K562 (cell line): ENCODE results near the gene P2RY6. TPM values are rescaled to one million over a fixed set of nuclear protein-coding genes. Genes with fewer than 3 reads are reported as not detected.

Experiments used
- HDAC8 ChIP-seq: fragments of 450-650 bp; IDR thresholded peaks from 2 replicates; pipeline ENCODE4 v1.6.1; 2016; ENCODE audit warnings: mild to moderate bottlenecking, missing genetic modification characterization, moderate library complexity, missing compliant biosample characterization
- KAT2B ChIP-seq: IDR thresholded peaks from one replicate; pipeline ENCODE4 v1.6.1; 2012; ENCODE audit warnings: low read depth, mild to moderate bottlenecking, control low read depth, inconsistent platforms, low read length, moderate library complexity
- MTA1 ChIP-seq: fragments of 450-650 bp; IDR thresholded peaks from 2 replicates; pipeline ENCODE4 v1.6.1; 2017; ENCODE audit warnings: borderline replicate concordance
- MYBL2 ChIP-seq, 2 experiments: fragments of 450-650 bp in 1 of 2; sonication (generic) in 1 of 2; formaldehyde crosslinking in 1 of 2; IDR thresholded peaks; 2 replicates each; pipeline versions ENCODE4 v1.6.1 to v1.8.1; 2017 to 2022; ENCODE audit warnings: borderline replicate concordance in 1 of 2, inconsistent platforms in 1 of 2, low read depth in 1 of 2, mild to moderate bottlenecking in 1 of 2, missing genetic modification reagents in 1 of 2, moderate library complexity in 1 of 2
- PTRF ChIP-seq: fragments of 450-650 bp; IDR thresholded peaks from 2 replicates; pipeline ENCODE4 v1.6.1; 2016; ENCODE audit warnings: mild to moderate bottlenecking, missing genetic modification characterization, missing compliant biosample characterization
- RB1 ChIP-seq: fragments of 450-650 bp; IDR thresholded peaks from 2 replicates; pipeline ENCODE4 v1.6.1; 2017; ENCODE audit warnings: low read depth, mild to moderate bottlenecking
- SAFB ChIP-seq: fragments of 200-400 bp; formaldehyde crosslinking; IDR thresholded peaks from 2 replicates; pipeline ENCODE4 v1.6.1; 2017; ENCODE audit warnings: low read depth, low read length, borderline replicate concordance
- TCF7 ChIP-seq: sonication (generic); IDR thresholded peaks from 2 replicates; pipeline ENCODE4 v1.6.1; 2016; ENCODE audit warnings: antibody characterized with exemption, borderline replicate concordance
- U2AF1 ChIP-seq: fragments of 200-400 bp; formaldehyde crosslinking; optimal IDR thresholded peaks from 2 replicates; pipeline ENCODE3; 2017; ENCODE audit warnings: mild to moderate bottlenecking, low read depth, low read length, moderate library complexity
- ZNF165 ChIP-seq: fragments of 250-450 bp; sonication (Bioruptor Pico); IDR thresholded peaks from 2 replicates; pipeline ENCODE4 v1.4.0; 2020; ENCODE audit warnings: borderline replicate concordance
- polyA plus RNA-seq, 8 experiments: library from polyadenylated mRNA; depleted of rRNA in 4 of 8; stranded (reverse) in 5 of 8; unstranded in 3 of 8; fragments of >200 nt; fragmentation: Nextera tagmentation in 2 of 8; fragmentation: Illumina TruSeq in 1 of 8; extraction: Ambion mirVana in 2 of 8; extraction: Trizol in 1 of 8; gene quantifications; 2 replicates each; pipeline versions ENCODE4 v1.2.1 to v1.2.3, GENCODE V29; 2011 to 2014; ENCODE audit warnings: inconsistent platforms in 1 of 8, missing spikeins in 1 of 8
- total RNA-seq, 7 experiments: library from RNA; depleted of rRNA in 6 of 7; stranded (reverse); fragments of >200 nt in 6 of 7; fragmentation: Illumina TruSeq in 2 of 7; extraction: Trizol in 2 of 7; gene quantifications; 2 replicates each; pipeline versions ENCODE4 v1.2.1 to v1.2.3, GENCODE V29; 2011 to 2021; ENCODE audit warnings: low replicate concordance in 1 of 7
- TF ChIP-seq, protein P1 (sequence below): fragments of 450-650 bp; IDR thresholded peaks from 2 replicates; pipeline ENCODE4 v1.6.1; 2014; ENCODE audit warnings: low read depth, mild to moderate bottlenecking, moderate library complexity, borderline replicate concordance
- TF ChIP-seq, protein P2 (sequence below): sonication (generic); formaldehyde crosslinking; IDR thresholded peaks from 2 replicates; pipeline ENCODE4 v1.8.0; 2022; ENCODE audit warnings: mild to moderate bottlenecking, missing genetic modification reagents
- TF ChIP-seq, protein P3 (sequence below): IDR thresholded peaks from 2 replicates; pipeline ENCODE4 v1.6.1; 2011; ENCODE audit warnings: borderline replicate concordance, low read depth, mild to moderate bottlenecking, moderate library complexity, low read length; ENCODE audit not compliant: insufficient read depth, poor library complexity, severe bottlenecking
- TF ChIP-seq, protein P4 (sequence below): fragments of 450-650 bp; IDR thresholded peaks from 2 replicates; pipeline ENCODE4 v1.6.1; 2016; ENCODE audit warnings: antibody characterized with exemption
- TF ChIP-seq, protein P5 (sequence below): sonication (generic); formaldehyde crosslinking; IDR thresholded peaks from 2 replicates; pipeline ENCODE4 v1.8.0; 2022; ENCODE audit warnings: mild to moderate bottlenecking, missing genetic modification reagents

The P2RY6 gene
- total and polyA plus RNA-seq, 9 of the 15 experiments (the other 6 are each of a cell fraction or from before 2014, with no cell fraction given), result not detected

DNA sequence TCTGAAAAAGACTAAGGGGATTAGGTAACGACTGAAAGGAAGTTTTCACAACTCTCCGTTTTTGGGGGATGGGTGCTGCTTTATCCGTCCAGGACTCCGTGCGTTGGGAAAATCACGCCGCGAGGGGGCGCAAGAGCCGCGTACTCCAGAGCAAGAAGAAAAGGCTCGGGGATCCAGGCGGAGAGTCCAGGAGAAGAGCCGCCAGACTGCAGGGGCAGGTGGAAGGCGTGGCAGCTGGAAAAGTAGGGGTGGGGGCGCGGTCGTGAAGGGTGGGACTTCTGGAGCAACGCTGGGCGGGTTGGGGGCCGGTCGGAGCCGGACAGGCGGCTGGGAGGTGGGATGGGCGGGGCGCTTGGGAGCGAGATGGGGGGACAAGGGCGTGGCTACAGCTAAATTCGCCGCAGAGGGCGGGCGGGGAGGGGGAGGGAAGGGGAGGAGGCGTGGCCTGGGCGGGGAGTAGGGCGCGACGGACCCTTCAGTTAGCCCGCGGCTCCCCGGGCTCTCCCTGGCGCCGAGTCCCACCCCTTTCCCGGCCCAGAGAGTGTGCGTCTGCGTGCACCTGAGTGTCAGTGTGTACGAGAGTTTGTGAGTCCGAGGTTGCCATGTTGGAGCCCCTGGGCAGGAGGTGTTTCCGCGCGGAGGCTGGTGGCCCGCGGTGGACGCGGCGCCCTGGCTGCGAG is 35.3 kb downstream of the P2RY6 start (continued):
- TF ChIP-seq, protein P1, sequence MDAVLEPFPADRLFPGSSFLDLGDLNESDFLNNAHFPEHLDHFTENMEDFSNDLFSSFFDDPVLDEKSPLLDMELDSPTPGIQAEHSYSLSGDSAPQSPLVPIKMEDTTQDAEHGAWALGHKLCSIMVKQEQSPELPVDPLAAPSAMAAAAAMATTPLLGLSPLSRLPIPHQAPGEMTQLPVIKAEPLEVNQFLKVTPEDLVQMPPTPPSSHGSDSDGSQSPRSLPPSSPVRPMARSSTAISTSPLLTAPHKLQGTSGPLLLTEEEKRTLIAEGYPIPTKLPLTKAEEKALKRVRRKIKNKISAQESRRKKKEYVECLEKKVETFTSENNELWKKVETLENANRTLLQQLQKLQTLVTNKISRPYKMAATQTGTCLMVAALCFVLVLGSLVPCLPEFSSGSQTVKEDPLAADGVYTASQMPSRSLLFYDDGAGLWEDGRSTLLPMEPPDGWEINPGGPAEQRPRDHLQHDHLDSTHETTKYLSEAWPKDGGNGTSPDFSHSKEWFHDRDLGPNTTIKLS, result no peak
- TF ChIP-seq PTRF (tag) (no peak), ZNF165 (CRISPR knock-in tag) (no peak), SAFB (peak; percentile 72; the same call in 1 of the 2 replicates), MTA1 (peak; percentile 54; the same call in 1 of the 2 replicates), HDAC8 (tag) (no peak), MYBL2 (IDR thresholded peaks at IDR 0.05; ENCODE audit: low read depth) (no peak), MYBL2 (CRISPR knock-in tag; IDR thresholded peaks at IDR 0.05; ENCODE audit: borderline replicate concordance) (no peak), RB1 (peak; percentile 36; the same call in 1 of the 2 replicates), KAT2B (no peak), U2AF1 (no peak), TCF7 (no peak)
- TF ChIP-seq, protein P2, sequence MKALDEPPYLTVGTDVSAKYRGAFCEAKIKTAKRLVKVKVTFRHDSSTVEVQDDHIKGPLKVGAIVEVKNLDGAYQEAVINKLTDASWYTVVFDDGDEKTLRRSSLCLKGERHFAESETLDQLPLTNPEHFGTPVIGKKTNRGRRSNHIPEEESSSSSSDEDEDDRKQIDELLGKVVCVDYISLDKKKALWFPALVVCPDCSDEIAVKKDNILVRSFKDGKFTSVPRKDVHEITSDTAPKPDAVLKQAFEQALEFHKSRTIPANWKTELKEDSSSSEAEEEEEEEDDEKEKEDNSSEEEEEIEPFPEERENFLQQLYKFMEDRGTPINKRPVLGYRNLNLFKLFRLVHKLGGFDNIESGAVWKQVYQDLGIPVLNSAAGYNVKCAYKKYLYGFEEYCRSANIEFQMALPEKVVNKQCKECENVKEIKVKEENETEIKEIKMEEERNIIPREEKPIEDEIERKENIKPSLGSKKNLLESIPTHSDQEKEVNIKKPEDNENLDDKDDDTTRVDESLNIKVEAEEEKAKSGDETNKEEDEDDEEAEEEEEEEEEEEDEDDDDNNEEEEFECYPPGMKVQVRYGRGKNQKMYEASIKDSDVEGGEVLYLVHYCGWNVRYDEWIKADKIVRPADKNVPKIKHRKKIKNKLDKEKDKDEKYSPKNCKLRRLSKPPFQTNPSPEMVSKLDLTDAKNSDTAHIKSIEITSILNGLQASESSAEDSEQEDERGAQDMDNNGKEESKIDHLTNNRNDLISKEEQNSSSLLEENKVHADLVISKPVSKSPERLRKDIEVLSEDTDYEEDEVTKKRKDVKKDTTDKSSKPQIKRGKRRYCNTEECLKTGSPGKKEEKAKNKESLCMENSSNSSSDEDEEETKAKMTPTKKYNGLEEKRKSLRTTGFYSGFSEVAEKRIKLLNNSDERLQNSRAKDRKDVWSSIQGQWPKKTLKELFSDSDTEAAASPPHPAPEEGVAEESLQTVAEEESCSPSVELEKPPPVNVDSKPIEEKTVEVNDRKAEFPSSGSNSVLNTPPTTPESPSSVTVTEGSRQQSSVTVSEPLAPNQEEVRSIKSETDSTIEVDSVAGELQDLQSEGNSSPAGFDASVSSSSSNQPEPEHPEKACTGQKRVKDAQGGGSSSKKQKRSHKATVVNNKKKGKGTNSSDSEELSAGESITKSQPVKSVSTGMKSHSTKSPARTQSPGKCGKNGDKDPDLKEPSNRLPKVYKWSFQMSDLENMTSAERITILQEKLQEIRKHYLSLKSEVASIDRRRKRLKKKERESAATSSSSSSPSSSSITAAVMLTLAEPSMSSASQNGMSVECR, result no peak; the same call in 1 of the 2 replicates
- TF ChIP-seq, protein P3, sequence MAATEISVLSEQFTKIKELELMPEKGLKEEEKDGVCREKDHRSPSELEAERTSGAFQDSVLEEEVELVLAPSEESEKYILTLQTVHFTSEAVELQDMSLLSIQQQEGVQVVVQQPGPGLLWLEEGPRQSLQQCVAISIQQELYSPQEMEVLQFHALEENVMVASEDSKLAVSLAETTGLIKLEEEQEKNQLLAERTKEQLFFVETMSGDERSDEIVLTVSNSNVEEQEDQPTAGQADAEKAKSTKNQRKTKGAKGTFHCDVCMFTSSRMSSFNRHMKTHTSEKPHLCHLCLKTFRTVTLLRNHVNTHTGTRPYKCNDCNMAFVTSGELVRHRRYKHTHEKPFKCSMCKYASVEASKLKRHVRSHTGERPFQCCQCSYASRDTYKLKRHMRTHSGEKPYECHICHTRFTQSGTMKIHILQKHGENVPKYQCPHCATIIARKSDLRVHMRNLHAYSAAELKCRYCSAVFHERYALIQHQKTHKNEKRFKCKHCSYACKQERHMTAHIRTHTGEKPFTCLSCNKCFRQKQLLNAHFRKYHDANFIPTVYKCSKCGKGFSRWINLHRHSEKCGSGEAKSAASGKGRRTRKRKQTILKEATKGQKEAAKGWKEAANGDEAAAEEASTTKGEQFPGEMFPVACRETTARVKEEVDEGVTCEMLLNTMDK, result peak; percentile 26
- TF ChIP-seq, protein P4, sequence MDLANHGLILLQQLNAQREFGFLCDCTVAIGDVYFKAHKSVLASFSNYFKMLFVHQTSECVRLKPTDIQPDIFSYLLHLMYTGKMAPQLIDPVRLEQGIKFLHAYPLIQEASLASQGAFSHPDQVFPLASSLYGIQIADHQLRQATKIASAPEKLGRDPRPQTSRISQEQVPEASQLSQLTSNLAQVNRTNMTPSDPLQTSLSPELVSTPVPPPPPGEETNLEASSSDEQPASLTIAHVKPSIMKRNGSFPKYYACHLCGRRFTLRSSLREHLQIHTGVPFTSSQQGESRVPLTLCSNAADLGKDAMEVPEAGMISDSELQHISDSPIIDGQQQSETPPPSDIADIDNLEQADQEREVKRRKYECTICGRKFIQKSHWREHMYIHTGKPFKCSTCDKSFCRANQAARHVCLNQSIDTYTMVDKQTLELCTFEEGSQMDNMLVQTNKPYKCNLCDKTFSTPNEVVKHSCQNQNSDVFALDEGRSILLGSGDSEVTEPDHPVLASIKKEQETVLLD, result 0 out of 2 replicates have a peak, but pooled peaks have one; percentile 38
- TF ChIP-seq, protein P5, sequence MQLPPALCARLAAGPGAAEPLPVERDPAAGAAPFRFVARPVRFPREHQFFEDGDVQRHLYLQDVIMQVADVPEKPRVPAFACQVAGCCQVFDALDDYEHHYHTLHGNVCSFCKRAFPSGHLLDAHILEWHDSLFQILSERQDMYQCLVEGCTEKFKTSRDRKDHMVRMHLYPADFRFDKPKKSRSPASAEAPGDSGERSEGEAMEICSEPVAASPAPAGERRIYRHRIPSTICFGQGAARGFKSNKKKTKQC, result no peak
